Cardiac muscle cell (in vitro differentiated cells and primary cell): ENCODE data around the gene NGDN. TPM values are rescaled to one million over a fixed set of nuclear protein-coding genes. Genes with fewer than 3 reads are reported as not detected.
A peak's percentile ranks its signal among the peaks of the same experiment; 100 is the strongest.

ENCODE experiments used
- DNase-seq, 2 donors: peaks; one replicate each; pipeline versions ENCODE4 v3.0.0 to v3.0.0-alpha.2; 2010 to 2017; ENCODE audit warnings: low read depth in 1 of 2, low spot score in 1 of 2
- H3K27ac ChIP-seq: fragments of 200-600 bp; sonication (generic); 2 replicates; pipeline ENCODE4 v1.5.1; 2016
- H3K27me3 ChIP-seq: fragments of 200-600 bp; sonication (generic); 2 replicates; pipeline ENCODE4 v1.6.0; 2016; ENCODE audit warnings: control low read depth
- H3K36me3 ChIP-seq: fragments of 200-600 bp; sonication (generic); 2 replicates; pipeline ENCODE4 v1.5.1; 2016; ENCODE audit warnings: control low read depth
- H3K4me1 ChIP-seq: fragments of 200-600 bp; sonication (generic); 2 replicates; pipeline ENCODE4 v1.8.1; 2017; ENCODE audit warnings: low read depth, mild to moderate bottlenecking, mixed run types
- H3K4me3 ChIP-seq: fragments of 200-600 bp; sonication (generic); 2 replicates; pipeline ENCODE4 v1.5.1; 2016; ENCODE audit warnings: mild to moderate bottlenecking
- H3K9me3 ChIP-seq: fragments of 200-600 bp; sonication (generic); 2 replicates; pipeline ENCODE4 v1.5.1; 2017; ENCODE audit warnings: low read depth, mild to moderate bottlenecking, control low read depth
- CTCF ChIP-seq: IDR thresholded peaks from 2 replicates; pipeline ENCODE4 v1.5.1; 2012; ENCODE audit warnings: low read depth, mild to moderate bottlenecking, low read length
- polyA plus RNA-seq: library from polyadenylated mRNA; unstranded; fragments of >200 nt; fragmentation: Nextera tagmentation; extraction: Ambion mirVana; gene quantifications from 2 replicates; pipeline ENCODE4 v1.2.1, GENCODE V29; 2016
- total RNA-seq: library from RNA; depleted of rRNA; stranded (reverse); fragments of >200 nt; gene quantifications from 2 replicates; pipeline ENCODE4 v1.2.3, GENCODE V29; 2016

NGDN gene
- total and polyA plus RNA-seq, 2 experiments from 2014 or later = 43.3 to 66.9 TPM

- no peak for TF ChIP-seq CTCF
- H3K27ac ChIP-seq = no peak overlapping the region
- H3K9me3 ChIP-seq = no peaks in the 10 kb centered on the region
- DNase-seq = peak; percentile 43 to 77
- no peaks in the 10 kb centered on the region for H3K4me1 ChIP-seq
- peaks cover 16% of the 10 kb centered on the region for H3K36me3 ChIP-seq
- no peaks in the 10 kb centered on the region for H3K27me3 ChIP-seq
- H3K4me3 ChIP-seq = no peak overlapping the region
Observed at GRCh38 chr14:23481362-23481970, 12.0 kb downstream of the NGDN start.

GRCh38 chr14:23481979-23482822 lies 12.7 kb downstream of the NGDN start:
- Histone ChIP-seq H3K36me3 (peaks cover 9% of the 10 kb centered on the region), H3K9me3 (no peaks in the 10 kb centered on the region), H3K27me3 (no peaks in the 10 kb centered on the region), H3K4me1 (no peaks in the 10 kb centered on the region), H3K27ac (no peak overlapping the region), H3K4me3 (no peak overlapping the region)
- DNase-seq = no peak
- no peak for TF ChIP-seq CTCF

GRCh38 chr14:23482823-23483148 lies 13.3 kb downstream of the NGDN start:
- peaks cover 4% of the 10 kb centered on the region for H3K36me3 ChIP-seq
- no peaks in the 10 kb centered on the region for H3K9me3 ChIP-seq
- no peak overlapping the region for H3K4me3 ChIP-seq
- no peaks in the 10 kb centered on the region for H3K4me1 ChIP-seq
- no peaks in the 10 kb centered on the region for H3K27me3 ChIP-seq
- H3K27ac ChIP-seq = no peak overlapping the region
- no peak for TF ChIP-seq CTCF
- DNase-seq = no peak

- H3K4me1 ChIP-seq = no peaks in the 10 kb centered on the region
- no peak overlapping the region for H3K4me3 ChIP-seq
- H3K9me3 ChIP-seq = no peaks in the 10 kb centered on the region
- DNase-seq = peak; percentile 37 to 64
- H3K27ac ChIP-seq = no peak overlapping the region
- TF ChIP-seq CTCF = peak; percentile 56
- no peaks in the 10 kb centered on the region for H3K27me3 ChIP-seq
- no peaks in the 10 kb centered on the region for H3K36me3 ChIP-seq
Observed at GRCh38 chr14:23483236-23483854, 13.8 kb downstream of the NGDN start.

- no peak for DNase-seq
- no peak overlapping the region for H3K4me3 ChIP-seq
Observed at GRCh38 chr14:23485326-23485725, 15.8 kb downstream of the NGDN start.

More at GRCh38 chr14:23485326-23485725, 15.8 kb downstream of the NGDN start:
- H3K4me1 ChIP-seq = no peaks in the 10 kb centered on the region
- no peak for TF ChIP-seq CTCF
- no peaks in the 10 kb centered on the region for H3K9me3 ChIP-seq
- H3K27ac ChIP-seq = no peak overlapping the region
- no peaks in the 10 kb centered on the region for H3K27me3 ChIP-seq
- H3K36me3 ChIP-seq = no peaks in the 10 kb centered on the region
